Pericardium fibroblast (primary cell): ENCODE measurements around the gene PARD3. TPM values are rescaled to one million over a fixed set of nuclear protein-coding genes. Genes with fewer than 3 reads are reported as not detected.

Source experiments
- total RNA-seq: library from RNA; depleted of rRNA; stranded (reverse); fragments of >200 nt; gene quantifications from 2 replicates; pipeline ENCODE4 v1.2.3, GENCODE V29; 2015

PARD3 gene
- 24.9 and 27.7 TPM in 2 replicates for total RNA-seq

DNA sequence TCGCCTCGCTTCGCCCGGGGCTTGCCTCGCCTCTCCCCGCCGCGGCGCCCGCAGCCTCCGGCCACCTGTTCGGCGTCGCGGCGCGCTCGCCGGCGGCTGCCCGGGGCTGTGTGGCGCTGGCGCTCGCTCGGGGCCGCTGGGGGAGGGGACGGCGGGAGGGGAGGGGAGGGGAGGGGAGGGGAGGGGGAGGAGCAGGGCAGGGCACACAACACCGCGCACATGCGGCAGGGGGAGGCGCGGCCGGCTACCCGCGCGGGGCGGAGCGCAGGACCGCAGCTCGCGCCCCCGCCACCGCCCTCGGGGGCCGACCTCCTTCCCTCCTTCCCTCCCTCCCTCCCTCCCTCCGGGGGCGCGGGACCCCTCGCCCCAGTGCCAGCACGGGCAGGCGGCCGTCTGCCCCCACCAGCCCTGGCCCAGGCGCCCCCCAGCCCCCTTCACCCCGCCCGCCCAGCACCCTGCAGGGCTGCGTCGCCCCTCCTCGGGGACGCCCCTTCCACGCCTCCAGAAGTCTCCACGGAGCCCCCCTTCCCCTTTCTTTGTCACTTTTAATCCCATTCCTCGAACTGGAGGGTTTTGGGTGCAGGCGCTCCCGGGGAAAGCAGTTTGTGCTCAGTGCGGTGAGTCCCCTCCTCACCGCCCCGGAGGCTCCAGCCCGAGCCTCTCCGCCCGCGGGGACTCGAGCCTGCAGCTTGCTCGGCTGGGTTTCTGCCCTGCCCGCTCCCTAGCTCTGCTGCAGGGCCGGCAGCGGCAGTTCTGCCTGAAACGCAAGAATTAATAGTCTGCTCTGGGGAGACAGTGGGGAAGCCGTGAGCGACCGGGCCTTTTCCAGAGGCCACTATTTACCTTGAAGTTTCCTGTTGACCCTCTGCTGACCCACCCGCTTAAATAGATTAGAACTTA lies at the start of gene PARD3:
Gene PARD3, minus strand, starts transcription at position 112 of the 900 bp plus-strand sequence. CDS start 301 bp downstream, outside the sequence.

